ENCODE measurements around the gene RPSA. TPM values are rescaled to one million over a fixed set of nuclear protein-coding genes. Genes with fewer than 3 reads are reported as not detected.

RPSA gene
- total and polyA plus RNA-seq, 2 of the 4 experiments (the other 2 are of a cell fraction), result 1,415 to 2,710 TPM

DNA sequence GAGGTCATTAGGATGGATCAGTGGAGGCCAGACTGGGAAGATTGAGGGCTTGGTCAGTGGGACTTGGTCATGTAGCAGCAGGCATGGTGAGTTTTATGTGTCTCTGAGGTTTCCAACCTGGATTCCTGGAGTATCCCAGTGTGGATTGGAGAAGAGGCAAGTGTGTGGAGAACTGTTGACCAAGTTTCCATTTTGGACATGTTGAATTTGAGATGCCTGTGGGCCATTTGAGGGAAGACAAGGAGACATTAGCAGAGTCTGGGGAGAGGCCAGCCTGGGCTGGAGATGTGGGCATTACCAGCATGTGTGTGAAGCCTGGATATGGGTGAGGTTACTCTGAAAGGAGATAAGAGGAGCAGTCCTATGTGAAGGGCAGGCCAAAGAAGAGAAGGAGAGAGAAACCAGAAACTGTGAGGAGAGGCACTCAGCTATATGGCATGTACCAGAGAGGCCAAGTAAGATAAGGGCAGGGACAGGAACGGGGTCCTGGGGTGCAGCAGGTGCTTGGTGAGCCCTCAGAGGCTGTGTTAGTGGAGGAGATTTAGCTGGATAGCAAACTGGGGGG, 19.0 kb upstream of the RPSA start:
- dilution Hi-C loops (cut with HindIII; ENCODE audit: low sequenced_read_pairs, unreplicated experiment) (no loop called here), intact Hi-C loops (cut with micrococcal nuclease) (no loop called here), in situ Hi-C loops (cut with MboI; ENCODE audit: low sequenced_read_pairs) (no loop called here)
- Histone ChIP-seq H4K20me1 (ENCODE audit: insufficient read depth, low read length) (peaks cover 43% of the 10 kb centered on the region), H3K9ac (ENCODE audit: low read depth, low read length) (no peak overlapping the region), H3K27ac (ENCODE audit: insufficient read depth, low read length) (no peak overlapping the region), H3K9me1 (ENCODE audit: insufficient read depth, low read length) (peaks cover 17% of the 10 kb centered on the region; the same call in 1 of the 2 replicates), H3K56ac (ENCODE audit: extremely low read depth, insufficient read depth, low read length) (no peak overlapping the region), H3K36me3 (ENCODE audit: control insufficient read depth, insufficient read depth, low read length) (peaks cover 13% of the 10 kb centered on the region), H4K91ac (ENCODE audit: insufficient read depth, low read depth, low read length) (no peak overlapping the region), H3K4me3 (ENCODE audit: insufficient read depth, low read depth, low read length) (no peak overlapping the region), H2AK9ac (replicated peaks; ENCODE audit: low read depth, low read length, poor library complexity) (peak overlapping the region; percentile 19), H2BK15ac (ENCODE audit: low read depth, low read length) (no peak overlapping the region), H4K5ac (ENCODE audit: low read depth, low read length) (no peak overlapping the region), H2AFZ (replicated peaks; ENCODE audit: low read length, poor library complexity) (no peak overlapping the region), H2BK120ac (ENCODE audit: low read depth, low read length) (no peak overlapping the region), H3K27me3 (ENCODE audit: control insufficient read depth, insufficient read depth, low read length) (no peaks in the 10 kb centered on the region), H2AK5ac (ENCODE audit: low read depth, low read length) (no peak overlapping the region), H3K4me2 (ENCODE audit: low read depth, low read length) (no peak overlapping the region), H3K23ac (ENCODE audit: low read depth, low read length) (no peak overlapping the region), H3K4me1 (ENCODE audit: control insufficient read depth, insufficient read depth, low read length) (peaks cover 5% of the 10 kb centered on the region; the same call in 1 of the 2 replicates), H2BK5ac (ENCODE audit: low read depth, low read length, poor library complexity, severe bottlenecking) (no peak overlapping the region), H3K79me1 (ENCODE audit: low read depth in 1 of 2, low read length in 2 of 2) (peaks cover 23 to 70% of the 10 kb centered on the region in 2 experiments), H4K8ac (ENCODE audit: low read depth in 2 of 2, low read length in 2 of 2) (no peak overlapping the region), H3K14ac (replicated peaks; ENCODE audit: low read depth, low read length) (no peak overlapping the region), H3K18ac (ENCODE audit: low read depth, low read length) (no peak overlapping the region), H3K4ac (ENCODE audit: low read depth, low read length) (no peak overlapping the region), H2BK20ac (ENCODE audit: low read depth, low read length) (no peak overlapping the region), H3K9me3 (ENCODE audit: control insufficient read depth, insufficient read depth, low read length) (no peaks in the 10 kb centered on the region)
- ChIA-PET POLR2A (ENCODE audit: unreplicated experiment) (no interaction called here), CTCF (no interaction called here)
- DNase-seq (no peak), ATAC-seq (ENCODE audit: low read depth) (no peak)
- no TSS peak for BruUV-seq (replicated peaks)
- TF ChIP-seq POLR2A (IDR thresholded peaks at IDR 0.05; ENCODE audit: low read depth, low read length), result no peak
- no peak for TF ChIP-seq FOS (IDR thresholded peaks at IDR 0.05; ENCODE audit: low read depth, low read length)
- TF ChIP-seq RAD21 (IDR thresholded peaks at IDR 0.05; ENCODE audit: low read length), result no peak
- TF ChIP-seq SMC3 (IDR thresholded peaks at IDR 0.05; ENCODE audit: low read depth, low read length), result no peak
- TF ChIP-seq MAFK (IDR thresholded peaks at IDR 0.05; ENCODE audit: low read depth, low read length), result no peak
- TF ChIP-seq, protein P1, sequence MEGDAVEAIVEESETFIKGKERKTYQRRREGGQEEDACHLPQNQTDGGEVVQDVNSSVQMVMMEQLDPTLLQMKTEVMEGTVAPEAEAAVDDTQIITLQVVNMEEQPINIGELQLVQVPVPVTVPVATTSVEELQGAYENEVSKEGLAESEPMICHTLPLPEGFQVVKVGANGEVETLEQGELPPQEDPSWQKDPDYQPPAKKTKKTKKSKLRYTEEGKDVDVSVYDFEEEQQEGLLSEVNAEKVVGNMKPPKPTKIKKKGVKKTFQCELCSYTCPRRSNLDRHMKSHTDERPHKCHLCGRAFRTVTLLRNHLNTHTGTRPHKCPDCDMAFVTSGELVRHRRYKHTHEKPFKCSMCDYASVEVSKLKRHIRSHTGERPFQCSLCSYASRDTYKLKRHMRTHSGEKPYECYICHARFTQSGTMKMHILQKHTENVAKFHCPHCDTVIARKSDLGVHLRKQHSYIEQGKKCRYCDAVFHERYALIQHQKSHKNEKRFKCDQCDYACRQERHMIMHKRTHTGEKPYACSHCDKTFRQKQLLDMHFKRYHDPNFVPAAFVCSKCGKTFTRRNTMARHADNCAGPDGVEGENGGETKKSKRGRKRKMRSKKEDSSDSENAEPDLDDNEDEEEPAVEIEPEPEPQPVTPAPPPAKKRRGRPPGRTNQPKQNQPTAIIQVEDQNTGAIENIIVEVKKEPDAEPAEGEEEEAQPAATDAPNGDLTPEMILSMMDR (conservative IDR thresholded peaks at IDR 0.05; ENCODE audit: low read depth, low read length), result no peak
- WGBS, 2 experiments (ENCODE audit: extremely low coverage in 2 of 2, insufficient read length in 1 of 2), result no CpG with 5 or more reads among the region's 1 CpG
